Smooth muscle cell (in vitro differentiated cells): ENCODE data around the gene TMC1. TPM values are rescaled to one million over a fixed set of nuclear protein-coding genes. Genes with fewer than 3 reads are reported as not detected.

Source experiments
- DNase-seq: peaks from one replicate; lab custom pipeline; 2025; ENCODE audit not compliant: unreplicated experiment; lab: John Stamatoyannopoulos, UW
- H2AFZ ChIP-seq: fragments of 200-600 bp; sonication (generic); 2 replicates; pipeline ENCODE4 v1.6.0; 2016; ENCODE audit warnings: antibody characterized with exemption, low read depth, mild to moderate bottlenecking
- H3F3A ChIP-seq: fragments of 200-600 bp; sonication (generic); 2 replicates; pipeline ENCODE4 v1.6.0; 2017; ENCODE audit warnings: antibody characterized with exemption, low read depth
- H3K27ac ChIP-seq: fragments of 200-600 bp; sonication (generic); 2 replicates; pipeline ENCODE4 v1.5.1; 2016; ENCODE audit warnings: low read depth, mild to moderate bottlenecking
- H3K27me3 ChIP-seq: fragments of 200-600 bp; sonication (generic); 2 replicates; pipeline ENCODE4 v1.6.1; 2016; ENCODE audit warnings: low read depth, mild to moderate bottlenecking
- H3K36me3 ChIP-seq: fragments of 200-600 bp; sonication (generic); 2 replicates; pipeline ENCODE4 v1.5.1; 2016; ENCODE audit warnings: low read depth
- H3K4me1 ChIP-seq: fragments of 200-600 bp; sonication (generic); 2 replicates; pipeline ENCODE4 v1.5.1; 2016; ENCODE audit warnings: low read depth
- H3K4me2 ChIP-seq: fragments of 200-600 bp; sonication (generic); 2 replicates; pipeline ENCODE4 v1.6.0; 2016; ENCODE audit warnings: mild to moderate bottlenecking
- H3K4me3 ChIP-seq: fragments of 200-600 bp; sonication (generic); 2 replicates; pipeline ENCODE4 v1.5.1; 2016; ENCODE audit warnings: mild to moderate bottlenecking
- H3K79me2 ChIP-seq: fragments of 200-600 bp; sonication (generic); 2 replicates; pipeline ENCODE4 v1.6.0; 2016; ENCODE audit warnings: low read depth, mild to moderate bottlenecking
- H3K9ac ChIP-seq: fragments of 200-600 bp; sonication (generic); 2 replicates; pipeline ENCODE4 v1.6.0; 2016; ENCODE audit warnings: low read depth
- H3K9me3 ChIP-seq: fragments of 200-600 bp; sonication (generic); replicated peaks from 2 replicates; pipeline ENCODE4 v1.5.1; 2016; ENCODE audit warnings: low read depth
- H4K20me1 ChIP-seq: fragments of 200-600 bp; sonication (generic); 2 replicates; pipeline ENCODE4 v1.6.0; 2016; ENCODE audit warnings: low read depth
- CTCF ChIP-seq: fragments of 200-600 bp; sonication (generic); IDR thresholded peaks from 2 replicates; pipeline ENCODE4 v1.5.1; 2017; ENCODE audit warnings: borderline replicate concordance, mild to moderate bottlenecking, antibody characterized with exemption; ENCODE audit not compliant: insufficient read depth, poor library complexity, severe bottlenecking
- WGBS: methylation state at CpG from one replicate; pipeline ENCODE4 v1.1.7; 2016; ENCODE audit warnings: low lambda C conversion rate; 5-methylcytosine and 5-hydroxymethylcytosine counted together
- polyA plus RNA-seq: library from polyadenylated mRNA; unstranded; fragments of >200 nt; fragmentation: Nextera tagmentation; extraction: Ambion mirVana; gene quantifications from 2 replicates; pipeline ENCODE4 v1.2.1, GENCODE V29; 2016
- total RNA-seq: library from RNA; depleted of rRNA; stranded (reverse); fragments of >200 nt; gene quantifications from 2 replicates; pipeline ENCODE4 v1.2.3, GENCODE V29; 2014

Gene TMC1
- total and polyA plus RNA-seq, 2 experiments from 2014 or later = not detected

GRCh38 chr9:72529531-72529930 is 8.1 kb downstream of the TMC1 start:
- DNase-seq = no peak
- TF ChIP-seq CTCF = no peak
- WGBS = 67% methylated on average over 1 of the region's 1 CpG
- Histone ChIP-seq H3K79me2 (no peaks in the 10 kb centered on the region), H3K4me2 (no peak overlapping the region), H3K27ac (no peak overlapping the region), H3K27me3 (no peaks in the 10 kb centered on the region), H2AFZ (no peak overlapping the region), H3K4me1 (peaks cover 23% of the 10 kb centered on the region), H3K9ac (no peak overlapping the region), H3K36me3 (no peaks in the 10 kb centered on the region), H3K4me3 (no peak overlapping the region), H4K20me1 (no peaks in the 10 kb centered on the region), H3F3A (peaks cover 28% of the 10 kb centered on the region), H3K9me3 (no peaks in the 10 kb centered on the region)

- Histone ChIP-seq H3K4me3 (no peak overlapping the region), H2AFZ (no peak overlapping the region), H4K20me1 (no peaks in the 10 kb centered on the region), H3K79me2 (no peaks in the 10 kb centered on the region), H3K4me2 (peak overlapping the region; percentile 9), H3K27ac (peak overlapping the region; percentile 65), H3K9me3 (no peaks in the 10 kb centered on the region), H3K36me3 (no peaks in the 10 kb centered on the region), H3K27me3 (no peaks in the 10 kb centered on the region), H3K9ac (no peak overlapping the region), H3K4me1 (no peaks in the 10 kb centered on the region), H3F3A (peaks cover 11% of the 10 kb centered on the region)
- no peak for DNase-seq
- no peak for TF ChIP-seq CTCF
- 95% methylated on average over 1 of the region's 1 CpG for WGBS
Measured at GRCh38 chr9:72533322-72533721, 11.9 kb downstream of the TMC1 start.

GRCh38 chr9:72534931-72535330 is 13.5 kb downstream of the TMC1 start:
- WGBS = 80% methylated on average over 4 of the region's 4 CpGs
- Histone ChIP-seq H3K4me1 (peaks cover 3% of the 10 kb centered on the region), H3K9ac (no peak overlapping the region), H2AFZ (no peak overlapping the region), H3K27ac (no peak overlapping the region), H3K27me3 (no peaks in the 10 kb centered on the region), H3K4me2 (no peak overlapping the region), H3F3A (peaks cover 11% of the 10 kb centered on the region), H3K9me3 (no peaks in the 10 kb centered on the region), H3K79me2 (no peaks in the 10 kb centered on the region), H4K20me1 (no peaks in the 10 kb centered on the region), H3K4me3 (no peak overlapping the region), H3K36me3 (no peaks in the 10 kb centered on the region)
- no peak for DNase-seq
- TF ChIP-seq CTCF = no peak

GRCh38 chr9:72537011-72537545 is 15.7 kb downstream of the TMC1 start:
- Histone ChIP-seq H3F3A (peaks cover 11% of the 10 kb centered on the region), H3K4me2 (no peak overlapping the region), H4K20me1 (no peaks in the 10 kb centered on the region), H3K79me2 (no peaks in the 10 kb centered on the region), H3K27ac (no peak overlapping the region), H2AFZ (no peak overlapping the region), H3K9ac (no peak overlapping the region), H3K4me1 (peaks cover 6% of the 10 kb centered on the region), H3K9me3 (no peaks in the 10 kb centered on the region), H3K4me3 (no peak overlapping the region), H3K36me3 (no peaks in the 10 kb centered on the region), H3K27me3 (no peaks in the 10 kb centered on the region)
- no peak for DNase-seq
- no peak for TF ChIP-seq CTCF
